Activated B cell treated with CpG ODN at 0.5 μM for 24 hours (primary cell): ENCODE measurements around the gene PRR20G. TPM values are rescaled to one million over a fixed set of nuclear protein-coding genes. Genes with fewer than 3 reads are reported as not detected.
"Not testable (repeated sequence)": the region's sequence is repeated elsewhere in the genome, so short reads cannot be mapped to it uniquely, and the experiment has no call there.

Experiments
- ATAC-seq: fragments of 200-7000 bp; cut with Tn5 transposase; one replicate; pipeline ENCODE4 v1.10.0; 2021; ENCODE audit warnings: low read depth, mild to moderate bottlenecking, moderate library complexity
- CTCF ChIA-PET: fragments of 350-600 bp; sonication (Branson Sonifier 250); formaldehyde crosslinking; loops from one replicate; lab custom pipeline; 2021; ENCODE audit warnings: antibody characterized with exemption; lab: Charles Lee
- POLR2A ChIA-PET: fragments of 350-600 bp; sonication (Branson Sonifier 250); formaldehyde crosslinking; loops from one replicate; lab custom pipeline; 2021; ENCODE audit warnings: antibody characterized with exemption; lab: Charles Lee
- DNase-seq: peaks from one replicate; pipeline ENCODE4 v3.0.0; 2022
- H3K27ac Mint-ChIP-seq: one replicate; pipeline ENCODE4 v1.8.0; 2020; ENCODE audit warnings: mixed read lengths
- H3K27me3 Mint-ChIP-seq: one replicate; pipeline ENCODE4 v1.8.0; 2021; ENCODE audit warnings: mixed read lengths
- H3K36me3 Mint-ChIP-seq: one replicate; pipeline ENCODE4 v1.8.0; 2021; ENCODE audit warnings: low read depth, mixed read lengths
- H3K4me1 Mint-ChIP-seq: one replicate; pipeline ENCODE4 v1.8.0; 2021; ENCODE audit warnings: mixed read lengths
- H3K4me3 Mint-ChIP-seq: one replicate; pipeline ENCODE4 v1.8.0; 2020; ENCODE audit warnings: mild to moderate bottlenecking, mixed read lengths
- H3K9me3 Mint-ChIP-seq: one replicate; pipeline ENCODE4 v1.8.0; 2020; ENCODE audit warnings: mixed read lengths
- intact Hi-C: fragments of 100-400 bp; cut with micrococcal nuclease; formaldehyde crosslinking; loops from one replicate; pipeline ENCODE4 v1.15.1; 2024
- total RNA-seq: library from RNA; stranded (reverse); gene quantifications from 2 replicates; pipeline ENCODE4 v1.2.3, GENCODE V29; 2022
- TF ChIP-seq, protein P1 (sequence below): fragments of 200-600 bp; IDR thresholded peaks from one replicate; pipeline ENCODE4 v1.8.0; 2022; ENCODE audit warnings: antibody characterized with exemption, mild to moderate bottlenecking

PRR20G gene
- total RNA-seq, 1 donor from 2014 or later = not detected

DNA sequence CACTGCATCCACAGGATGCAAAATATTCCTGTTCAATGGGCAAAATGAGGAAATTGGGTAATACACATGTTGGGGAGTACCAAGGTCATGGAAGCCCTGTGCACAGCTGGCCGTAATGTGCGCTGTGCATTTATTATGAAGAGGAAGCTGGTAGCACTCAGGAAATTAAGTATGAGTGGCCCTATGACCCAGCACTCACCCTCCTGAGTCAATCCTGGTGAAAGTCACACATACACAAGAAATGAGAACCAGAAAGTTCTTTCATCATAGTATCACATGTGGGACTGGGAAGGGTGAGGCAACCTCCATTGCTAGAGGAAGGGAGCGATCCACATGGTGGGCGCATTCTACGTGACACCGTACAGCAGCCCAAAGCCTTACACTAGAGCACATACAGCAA is 11.4 kb upstream of the PRR20G start:
- Mint-ChIP-seq H3K36me3 (no peaks in the 10 kb centered on the region), H3K9me3 (no peaks in the 10 kb centered on the region), H3K4me3 (no peak overlapping the region), H3K27me3 (peaks cover 2% of the 10 kb centered on the region), H3K4me1 (no peaks in the 10 kb centered on the region), H3K27ac (no peak overlapping the region)
- CTCF ChIA-PET = no interaction called here
- ATAC-seq (no peak), DNase-seq (no peak)
- TF ChIP-seq, protein P1, sequence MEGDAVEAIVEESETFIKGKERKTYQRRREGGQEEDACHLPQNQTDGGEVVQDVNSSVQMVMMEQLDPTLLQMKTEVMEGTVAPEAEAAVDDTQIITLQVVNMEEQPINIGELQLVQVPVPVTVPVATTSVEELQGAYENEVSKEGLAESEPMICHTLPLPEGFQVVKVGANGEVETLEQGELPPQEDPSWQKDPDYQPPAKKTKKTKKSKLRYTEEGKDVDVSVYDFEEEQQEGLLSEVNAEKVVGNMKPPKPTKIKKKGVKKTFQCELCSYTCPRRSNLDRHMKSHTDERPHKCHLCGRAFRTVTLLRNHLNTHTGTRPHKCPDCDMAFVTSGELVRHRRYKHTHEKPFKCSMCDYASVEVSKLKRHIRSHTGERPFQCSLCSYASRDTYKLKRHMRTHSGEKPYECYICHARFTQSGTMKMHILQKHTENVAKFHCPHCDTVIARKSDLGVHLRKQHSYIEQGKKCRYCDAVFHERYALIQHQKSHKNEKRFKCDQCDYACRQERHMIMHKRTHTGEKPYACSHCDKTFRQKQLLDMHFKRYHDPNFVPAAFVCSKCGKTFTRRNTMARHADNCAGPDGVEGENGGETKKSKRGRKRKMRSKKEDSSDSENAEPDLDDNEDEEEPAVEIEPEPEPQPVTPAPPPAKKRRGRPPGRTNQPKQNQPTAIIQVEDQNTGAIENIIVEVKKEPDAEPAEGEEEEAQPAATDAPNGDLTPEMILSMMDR = no peak
- POLR2A ChIA-PET = no interaction called here
- intact Hi-C loops = no loop called here

DNA sequence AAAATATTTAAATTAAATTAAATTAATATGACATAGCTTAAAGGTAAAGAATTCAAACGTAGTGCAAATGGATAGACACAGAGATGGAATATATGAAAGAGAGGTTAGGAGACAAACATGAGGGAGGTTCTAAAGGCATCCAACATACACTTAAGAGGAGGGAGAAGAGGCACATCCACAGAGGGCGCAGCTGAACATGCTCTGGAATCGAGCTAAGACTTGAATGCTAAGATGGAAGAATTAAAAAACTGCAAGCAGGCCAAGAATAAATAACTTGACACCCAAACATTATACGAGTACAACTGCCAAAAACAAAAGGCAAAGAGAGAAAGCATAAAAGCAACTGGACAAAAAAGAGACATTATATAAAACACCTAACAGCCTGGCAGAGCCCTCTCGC is 9.1 kb upstream of the PRR20G start:
- Mint-ChIP-seq H3K27ac (no peak overlapping the region), H3K4me3 (no peak overlapping the region), H3K36me3 (no peaks in the 10 kb centered on the region), H3K27me3 (peaks cover 3% of the 10 kb centered on the region), H3K4me1 (no peaks in the 10 kb centered on the region), H3K9me3 (peaks cover under 1% of the 10 kb centered on the region)
- ChIA-PET POLR2A (no interaction called here), CTCF (no interaction called here)
- intact Hi-C loops = no loop called here
- ATAC-seq (no peak), DNase-seq (no peak)
- TF ChIP-seq, protein P1 = no peak

GRCh38 chr3:127296166-127296565 is 8.3 kb upstream of the PRR20G start:
- intact Hi-C loops = no loop called here
- no peak for DNase-seq
- CTCF ChIA-PET = no interaction called here
- no peak for ATAC-seq
- Mint-ChIP-seq H3K4me3 (no peak overlapping the region), H3K4me1 (no peaks in the 10 kb centered on the region), H3K27me3 (peaks cover 3% of the 10 kb centered on the region), H3K9me3 (peaks cover 4% of the 10 kb centered on the region), H3K36me3 (no peaks in the 10 kb centered on the region), H3K27ac (no peak overlapping the region)
- TF ChIP-seq, protein P1 = no peak
- POLR2A ChIA-PET = no interaction called here

GRCh38 chr3:127293650-127294049 is 5.8 kb upstream of the PRR20G start:
- CTCF ChIA-PET, ATAC-seq, H3K9me3 Mint-ChIP-seq, POLR2A ChIA-PET, H3K4me3 Mint-ChIP-seq, H3K36me3 Mint-ChIP-seq, H3K27ac Mint-ChIP-seq, intact Hi-C loops, H3K27me3 Mint-ChIP-seq, H3K4me1 Mint-ChIP-seq, DNase-seq: not testable (repeated sequence)

GRCh38 chr3:127291611-127292010 is 3.8 kb upstream of the PRR20G start:
- ChIA-PET POLR2A (no interaction called here), CTCF (no interaction called here)
- H3K27ac Mint-ChIP-seq = no peak overlapping the region
- no peaks in the 10 kb centered on the region for H3K36me3 Mint-ChIP-seq
- H3K4me3 Mint-ChIP-seq = no peak overlapping the region
- intact Hi-C loops = no loop called here
- DNase-seq (no peak), ATAC-seq (no peak)
- TF ChIP-seq, protein P1 = no peak
- no peaks in the 10 kb centered on the region for H3K4me1 Mint-ChIP-seq
- H3K27me3 Mint-ChIP-seq = peaks cover 3% of the 10 kb centered on the region
- peaks cover 6% of the 10 kb centered on the region for H3K9me3 Mint-ChIP-seq

DNA sequence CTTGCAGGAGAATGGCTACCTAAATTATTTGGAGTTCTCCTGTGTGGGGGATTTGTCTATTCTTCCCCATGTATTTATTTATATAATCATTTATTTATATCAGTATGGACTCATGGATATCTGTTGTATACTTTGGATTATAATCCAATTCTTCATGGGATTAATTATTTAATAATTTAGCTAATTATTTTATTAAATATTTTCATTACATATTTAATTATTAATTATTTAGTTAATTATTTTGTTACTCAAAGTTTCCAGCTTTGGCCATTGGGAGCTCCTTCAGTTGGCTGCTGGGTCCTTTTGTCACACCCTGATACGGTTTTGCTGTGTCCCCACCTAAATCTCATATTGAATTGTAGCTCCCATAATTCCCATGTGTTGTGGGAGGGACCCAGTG is 3.3 kb upstream of the PRR20G start:
- H3K36me3 Mint-ChIP-seq = no peaks in the 10 kb centered on the region
- H3K27ac Mint-ChIP-seq = no peak overlapping the region
- peaks cover 3% of the 10 kb centered on the region for H3K27me3 Mint-ChIP-seq
- no peaks in the 10 kb centered on the region for H3K4me1 Mint-ChIP-seq
- ATAC-seq = no peak
- POLR2A ChIA-PET = no interaction called here
- peaks cover 6% of the 10 kb centered on the region for H3K9me3 Mint-ChIP-seq
- TF ChIP-seq, protein P1 = no peak
- CTCF ChIA-PET = no interaction called here
- H3K4me3 Mint-ChIP-seq = no peak overlapping the region
- no peak for DNase-seq
- intact Hi-C loops = no loop called here
